Upper lobe of right lung (tissue), 1 donor: Measurements from ENCODE around the gene SRM. TPM values are rescaled to one million over a fixed set of nuclear protein-coding genes. Genes with fewer than 3 reads are reported as not detected.

Experiments used
- ATAC-seq: fragments of 200-7000 bp; cut with Tn5 transposase; one replicate; pipeline ENCODE4 v1.9.1; 2020; ENCODE audit warnings: mild to moderate bottlenecking, moderate library complexity
- DNase-seq: peaks from one replicate; pipeline ENCODE4 v3.0.0-alpha.2; 2020
- H3K27ac ChIP-seq: fragments of 200-600 bp; one replicate; pipeline ENCODE4 v1.8.0; 2022
- H3K27me3 ChIP-seq: fragments of 200-600 bp; one replicate; pipeline ENCODE4 v1.8.0; 2022; ENCODE audit warnings: mild to moderate bottlenecking
- H3K36me3 ChIP-seq: fragments of 200-600 bp; one replicate; pipeline ENCODE4 v1.8.0; 2022
- H3K4me1 ChIP-seq: fragments of 200-600 bp; one replicate; pipeline ENCODE4 v1.8.0; 2022
- H3K4me3 ChIP-seq: fragments of 200-600 bp; one replicate; pipeline ENCODE4 v1.8.0; 2022; ENCODE audit warnings: mild to moderate bottlenecking
- H3K9me3 ChIP-seq: fragments of 200-600 bp; one replicate; pipeline ENCODE4 v1.8.0; 2022
- CTCF ChIP-seq: fragments of 200-600 bp; IDR thresholded peaks from one replicate; pipeline ENCODE4 v1.8.0; 2022; ENCODE audit warnings: antibody characterized with exemption
- intact Hi-C: fragments of 100-400 bp; cut with DNase I; formaldehyde crosslinking; loops from one replicate; pipeline ENCODE4 v1.11.0; 2022
- total RNA-seq: library from RNA; stranded (reverse); fragmentation: NEBNext Ultra II Directional; extraction: Animal tissue kit (Norgen Biotek cat#: 25700); gene quantifications from one replicate; pipeline ENCODE4 v1.2.1, GENCODE V29; 2021
- donor health status: DM: no; HTN: yes; CAD: no; lungs with severe emphysema.

The SRM gene
- total RNA-seq, 1 donor from 2014 or later: 46.1 TPM

GRCh38 chr1:11055676-11056075 is 4.1 kb downstream of the SRM start:
- ATAC-seq (no peak), DNase-seq (no peak)
- intact Hi-C loops: no loop called here
- Histone ChIP-seq H3K36me3 (peaks cover 23% of the 10 kb centered on the region), H3K4me1 (peaks cover 11% of the 10 kb centered on the region), H3K27me3 (no peaks in the 10 kb centered on the region), H3K4me3 (no peak overlapping the region), H3K9me3 (no peaks in the 10 kb centered on the region), H3K27ac (no peak overlapping the region)
- TF ChIP-seq CTCF: no peak

- Histone ChIP-seq H3K9me3 (no peaks in the 10 kb centered on the region), H3K4me3 (no peak overlapping the region), H3K27ac (no peak overlapping the region), H3K27me3 (no peaks in the 10 kb centered on the region), H3K36me3 (peaks cover 23% of the 10 kb centered on the region), H3K4me1 (peaks cover 8% of the 10 kb centered on the region)
- ATAC-seq: no peak
- intact Hi-C loops: no loop called here
- no peak for DNase-seq
- TF ChIP-seq CTCF: no peak
Measured at GRCh38 chr1:11054666-11055065, 5.2 kb downstream of the SRM start.

GRCh38 chr1:11054181-11054580 is 5.6 kb downstream of the SRM start:
- no peak for DNase-seq
- no peaks in the 10 kb centered on the region for H3K9me3 ChIP-seq
- no peaks in the 10 kb centered on the region for H3K27me3 ChIP-seq
- intact Hi-C loops: no loop called here
- peaks cover 7% of the 10 kb centered on the region for H3K4me1 ChIP-seq
- ATAC-seq: no peak
- H3K4me3 ChIP-seq: no peak overlapping the region
- TF ChIP-seq CTCF: no peak
- no peak overlapping the region for H3K27ac ChIP-seq
- H3K36me3 ChIP-seq: peaks cover 23% of the 10 kb centered on the region

- TF ChIP-seq CTCF: no peak
- no peaks in the 10 kb centered on the region for H3K9me3 ChIP-seq
- H3K27ac ChIP-seq: no peak overlapping the region
- H3K4me1 ChIP-seq: peaks cover 3% of the 10 kb centered on the region
- peaks cover 23% of the 10 kb centered on the region for H3K36me3 ChIP-seq
- DNase-seq: no peak
- H3K27me3 ChIP-seq: no peaks in the 10 kb centered on the region
- intact Hi-C loops: no loop called here
- H3K4me3 ChIP-seq: no peak overlapping the region
- ATAC-seq: peak; percentile 15
Measured at GRCh38 chr1:11053758-11054137, 6.1 kb downstream of the SRM start.

- Histone ChIP-seq H3K4me1 (no peaks in the 10 kb centered on the region), H3K9me3 (no peaks in the 10 kb centered on the region), H3K27me3 (no peaks in the 10 kb centered on the region), H3K27ac (no peak overlapping the region), H3K4me3 (no peak overlapping the region), H3K36me3 (peaks cover 23% of the 10 kb centered on the region)
- ATAC-seq (peak; percentile 19), DNase-seq (no peak)
- no peak for TF ChIP-seq CTCF
- intact Hi-C loops: no loop called here
Measured at GRCh38 chr1:11052839-11053757, 6.7 kb downstream of the SRM start.
